HFFc6 (cell line): ENCODE data around the gene SURF2. TPM values are rescaled to one million over a fixed set of nuclear protein-coding genes. Genes with fewer than 3 reads are reported as not detected.
A peak's percentile ranks its signal among the peaks of the same experiment; 100 is the strongest.

Experiments
- DNase-seq: peaks from one replicate; pipeline ENCODE4 v3.0.0-alpha.2; 2018
- H3K27ac Mint-ChIP-seq: 2 replicates; pipeline ENCODE4 v1.8.0; 2020; ENCODE audit warnings: mild to moderate bottlenecking, mixed read lengths
- H3K27me3 Mint-ChIP-seq: 2 replicates; pipeline ENCODE4 v1.8.0; 2021; ENCODE audit warnings: mild to moderate bottlenecking, moderate library complexity, mixed read lengths; ENCODE audit not compliant: insufficient read depth
- H3K36me3 Mint-ChIP-seq: 2 replicates; pipeline ENCODE4 v1.8.0; 2021; ENCODE audit warnings: low read depth, mixed read lengths
- H3K4me1 Mint-ChIP-seq: 2 replicates; pipeline ENCODE4 v1.8.0; 2020; ENCODE audit warnings: low read depth, mixed read lengths
- H3K4me3 Mint-ChIP-seq: 2 replicates; pipeline ENCODE4 v1.8.0; 2020; ENCODE audit warnings: mild to moderate bottlenecking, moderate library complexity, mixed read lengths
- H3K9me3 Mint-ChIP-seq: 2 replicates; pipeline ENCODE4 v1.8.0; 2020; ENCODE audit warnings: mild to moderate bottlenecking, mixed read lengths
- total RNA-seq, 6 experiments: library from RNA; stranded (reverse); fragmentation: NEBNext Ultra II Directional; extraction: Animal tissue kit (Norgen Biotek cat#: 25700); gene quantifications; 2 replicates in 1 of 6; 3 replicates in 5 of 6; pipeline ENCODE4 v1.2.3, GENCODE V29; 2021
- TF ChIP-seq, protein P1 (sequence below): fragments of 200-600 bp; sonication (generic); IDR thresholded peaks from 2 replicates; pipeline ENCODE4 v1.5.0; 2021; ENCODE audit warnings: antibody characterized with exemption, mild to moderate bottlenecking

SURF2 gene
- total RNA-seq, 6 experiments from 2014 or later: 16.6 to 20.9 (median 18.2) TPM

DNA sequence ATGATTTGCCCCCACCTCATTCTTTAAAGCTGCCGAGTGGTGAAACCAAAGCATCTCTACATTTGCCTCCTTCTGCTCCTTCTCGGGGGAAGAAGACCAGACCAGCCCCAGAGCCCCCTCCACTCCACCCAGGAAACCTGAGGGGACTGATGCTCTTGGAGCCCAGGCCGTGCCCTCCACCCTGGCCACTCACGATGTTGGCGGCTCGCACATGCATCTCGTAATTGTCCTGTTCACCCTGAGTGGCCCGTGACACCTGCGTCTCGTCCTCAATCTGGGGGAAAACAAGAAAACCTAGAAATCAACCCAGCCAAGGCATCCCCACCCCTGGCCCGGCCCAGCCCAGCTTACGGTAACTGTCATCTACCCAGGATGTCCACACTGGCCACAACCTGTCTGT lies 11.4 kb upstream of the SURF2 start:
- TF ChIP-seq, protein P1, sequence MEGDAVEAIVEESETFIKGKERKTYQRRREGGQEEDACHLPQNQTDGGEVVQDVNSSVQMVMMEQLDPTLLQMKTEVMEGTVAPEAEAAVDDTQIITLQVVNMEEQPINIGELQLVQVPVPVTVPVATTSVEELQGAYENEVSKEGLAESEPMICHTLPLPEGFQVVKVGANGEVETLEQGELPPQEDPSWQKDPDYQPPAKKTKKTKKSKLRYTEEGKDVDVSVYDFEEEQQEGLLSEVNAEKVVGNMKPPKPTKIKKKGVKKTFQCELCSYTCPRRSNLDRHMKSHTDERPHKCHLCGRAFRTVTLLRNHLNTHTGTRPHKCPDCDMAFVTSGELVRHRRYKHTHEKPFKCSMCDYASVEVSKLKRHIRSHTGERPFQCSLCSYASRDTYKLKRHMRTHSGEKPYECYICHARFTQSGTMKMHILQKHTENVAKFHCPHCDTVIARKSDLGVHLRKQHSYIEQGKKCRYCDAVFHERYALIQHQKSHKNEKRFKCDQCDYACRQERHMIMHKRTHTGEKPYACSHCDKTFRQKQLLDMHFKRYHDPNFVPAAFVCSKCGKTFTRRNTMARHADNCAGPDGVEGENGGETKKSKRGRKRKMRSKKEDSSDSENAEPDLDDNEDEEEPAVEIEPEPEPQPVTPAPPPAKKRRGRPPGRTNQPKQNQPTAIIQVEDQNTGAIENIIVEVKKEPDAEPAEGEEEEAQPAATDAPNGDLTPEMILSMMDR: no peak
- H3K4me3 Mint-ChIP-seq: no peak overlapping the region
- H3K9me3 Mint-ChIP-seq: peaks cover 8% of the 10 kb centered on the region; the same call in 1 of the 2 replicates
- peaks cover 22% of the 10 kb centered on the region for H3K4me1 Mint-ChIP-seq
- peaks cover 20% of the 10 kb centered on the region for H3K36me3 Mint-ChIP-seq
- H3K27ac Mint-ChIP-seq: no peak overlapping the region
- DNase-seq: no peak
- peaks cover 11% of the 10 kb centered on the region for H3K27me3 Mint-ChIP-seq

GRCh38 chr9:133345596-133345995 lies 10.8 kb upstream of the SURF2 start:
- Mint-ChIP-seq H3K4me3 (no peak overlapping the region), H3K36me3 (peaks cover 26% of the 10 kb centered on the region), H3K27me3 (peaks cover 14% of the 10 kb centered on the region), H3K9me3 (peaks cover 8% of the 10 kb centered on the region; the same call in 1 of the 2 replicates), H3K27ac (no peak overlapping the region), H3K4me1 (peaks cover 28% of the 10 kb centered on the region)
- TF ChIP-seq, protein P1: no peak
- DNase-seq: no peak

DNA sequence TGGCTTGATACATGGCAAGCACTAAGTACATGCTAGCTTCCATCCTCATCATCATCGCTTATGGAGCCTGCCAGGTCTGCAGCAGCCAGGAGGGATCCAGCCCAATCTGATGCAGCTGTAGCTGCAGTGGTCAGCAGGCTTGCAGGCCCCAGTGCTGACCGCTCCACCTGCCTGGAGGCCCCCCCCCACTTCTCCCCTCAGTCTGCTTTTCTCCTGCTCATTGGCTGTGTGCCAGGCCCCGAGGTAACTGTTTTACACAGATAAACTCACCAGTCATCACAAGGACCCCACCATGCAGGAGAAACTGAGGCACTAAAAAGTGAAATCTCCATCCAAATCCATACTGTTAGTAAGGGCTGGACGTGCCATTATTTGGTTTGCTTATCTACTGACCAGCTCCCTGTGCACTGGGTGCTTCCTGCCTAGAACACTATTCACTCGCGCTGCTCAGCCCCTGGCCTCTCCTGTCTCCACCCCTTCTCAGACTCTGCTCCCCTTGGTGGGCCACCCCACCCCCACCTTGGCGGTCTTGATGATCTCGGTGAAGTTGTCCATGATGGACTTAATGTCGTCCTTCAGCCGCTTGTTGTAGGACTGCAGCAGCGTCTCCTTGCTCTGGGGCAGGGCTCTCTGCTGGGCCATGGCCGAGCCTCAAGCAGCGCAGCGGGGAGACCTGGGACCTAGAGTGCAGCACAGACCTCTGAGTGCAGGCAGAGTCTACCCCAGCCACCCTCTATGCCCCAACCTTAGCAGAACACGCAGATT lies 10.1 kb upstream of the SURF2 start:
- H3K27me3 Mint-ChIP-seq: peaks cover 14% of the 10 kb centered on the region
- H3K36me3 Mint-ChIP-seq: peaks cover 33% of the 10 kb centered on the region
- H3K4me1 Mint-ChIP-seq: peaks cover 28% of the 10 kb centered on the region

DNA sequence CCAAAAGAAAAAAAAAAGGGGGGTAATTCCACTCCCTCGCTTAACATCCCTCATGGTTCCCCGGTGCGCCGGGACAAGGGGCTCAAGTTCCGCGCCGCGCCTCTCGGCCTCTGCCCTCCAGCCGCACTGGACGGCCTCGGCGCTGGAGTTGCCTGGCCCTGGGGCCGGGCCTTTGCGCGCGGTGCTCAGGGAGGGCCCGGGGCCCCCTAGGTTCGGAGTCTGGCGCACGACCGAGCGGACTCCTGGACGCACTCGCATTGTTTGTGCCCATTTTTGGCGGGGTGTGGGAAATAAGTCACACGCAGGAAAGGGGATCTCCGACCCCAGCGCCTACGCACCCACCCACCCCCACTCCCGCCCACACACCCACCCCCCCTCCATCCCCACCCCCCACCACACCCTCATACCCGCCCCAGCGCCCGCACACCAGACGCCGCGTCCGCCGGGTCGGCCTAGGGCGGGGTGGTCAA lies 8.8 kb upstream of the SURF2 start:
- DNase-seq: no peak

More for the DNA sequence above, 10.1 kb upstream of the SURF2 start:
- Mint-ChIP-seq H3K4me3 (peak overlapping the region; percentile 99), H3K27ac (peak overlapping the region; percentile 83), H3K9me3 (peaks cover 8% of the 10 kb centered on the region; the same call in 1 of the 2 replicates)
- DNase-seq: no peak
- TF ChIP-seq, protein P1: no peak

DNA sequence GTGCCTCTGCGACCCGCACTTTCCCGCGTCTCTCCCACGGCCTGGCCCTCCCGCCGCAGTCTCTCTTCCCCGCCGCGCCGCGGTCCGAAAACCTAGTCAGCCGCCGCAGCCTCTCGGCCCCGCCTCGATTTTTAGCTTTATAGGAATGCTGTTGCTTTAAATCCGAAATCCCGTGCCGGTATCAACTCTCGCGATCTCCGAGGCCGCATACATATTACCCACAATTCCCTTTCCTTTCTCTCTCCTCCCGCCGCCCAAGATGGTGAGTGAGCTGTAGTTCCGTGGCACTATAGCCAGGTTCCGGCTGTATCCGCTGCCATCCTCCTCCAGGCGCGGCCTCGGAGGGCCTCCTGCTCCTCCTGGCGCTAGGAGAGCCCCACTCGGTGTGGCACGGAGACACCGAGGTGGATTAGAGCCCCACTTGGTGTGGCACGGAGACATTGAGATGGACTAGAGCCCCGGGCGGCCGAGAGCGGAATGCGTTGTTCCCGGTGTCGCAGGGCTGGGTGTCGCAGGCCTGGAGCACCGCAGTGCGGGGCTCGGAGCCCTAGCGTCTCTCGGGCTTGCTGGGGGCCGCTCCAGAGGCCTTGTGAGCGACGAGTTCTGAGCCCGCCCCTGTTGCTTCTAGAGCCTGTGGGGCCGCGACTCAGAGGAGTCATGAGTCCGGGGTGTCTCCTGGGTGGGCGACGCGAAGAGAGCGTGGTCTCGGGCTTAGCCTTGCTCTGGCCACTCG lies 8.2 kb upstream of the SURF2 start, which contains the start of the genes MED22 and RPL7A:
TSS of gene MED22 (minus strand) at position 147 of the 733 bp plus-strand sequence. CDS start 1,469 bp downstream, outside the sequence.
TSS of gene RPL7A (plus strand) at position 234 of the 733 bp plus-strand sequence. CDS start at position 260, 26 bp downstream.
- Mint-ChIP-seq H3K4me1 (peaks cover 28% of the 10 kb centered on the region), H3K27me3 (peaks cover 14% of the 10 kb centered on the region), H3K36me3 (peaks cover 38% of the 10 kb centered on the region), H3K9me3 (peaks cover 8% of the 10 kb centered on the region; the same call in 1 of the 2 replicates), H3K4me3 (peak within 1 kb of the TSS; percentile 99), H3K27ac (peak within 1 kb of the TSS; percentile 98)
- TF ChIP-seq, protein P1: no peak
- DNase-seq: peak; percentile 95

More for the DNA sequence above, 8.8 kb upstream of the SURF2 start:
- peaks cover 34% of the 10 kb centered on the region for H3K36me3 Mint-ChIP-seq
- peak overlapping the region; percentile 98 for H3K27ac Mint-ChIP-seq
- H3K4me3 Mint-ChIP-seq: peak overlapping the region; percentile 99
- H3K9me3 Mint-ChIP-seq: peaks cover 8% of the 10 kb centered on the region; the same call in 1 of the 2 replicates
- TF ChIP-seq, protein P1: peak; percentile 44
- H3K4me1 Mint-ChIP-seq: peaks cover 28% of the 10 kb centered on the region
- peaks cover 14% of the 10 kb centered on the region for H3K27me3 Mint-ChIP-seq
